ENCODE results near the gene ERGIC1.
"Not testable (repeated sequence)": the region's sequence is repeated elsewhere in the genome, so short reads cannot be mapped to it uniquely, and the experiment has no call there.

The ERGIC1 gene

GRCh38 chr5:172883066-172883465 is 49.0 kb downstream of the ERGIC1 start:
- DNase-seq = no peak

- DNase-seq = no peak
Measured at GRCh38 chr5:172885597-172886340, 51.7 kb downstream of the ERGIC1 start.

- DNase-seq = no peak
Measured at GRCh38 chr5:172886476-172886875, 52.4 kb downstream of the ERGIC1 start.

GRCh38 chr5:172886974-172887501 is 53.0 kb downstream of the ERGIC1 start:
- no peak for DNase-seq

- DNase-seq = no peak
Measured at GRCh38 chr5:172887692-172888091, 53.6 kb downstream of the ERGIC1 start.

GRCh38 chr5:172890659-172891058 is 56.6 kb downstream of the ERGIC1 start:
- DNase-seq = no peak

GRCh38 chr5:172891716-172892421 is 57.8 kb downstream of the ERGIC1 start:
- DNase-seq = no peak

GRCh38 chr5:172892713-172893112 is 58.7 kb downstream of the ERGIC1 start:
- DNase-seq = no peak

- no peak for DNase-seq
Measured at GRCh38 chr5:172894767-172895388, 60.8 kb downstream of the ERGIC1 start.

- DNase-seq = no peak
Measured at GRCh38 chr5:172895549-172895948, 61.5 kb downstream of the ERGIC1 start.

GRCh38 chr5:172896465-172896864 is 62.4 kb downstream of the ERGIC1 start:
- DNase-seq = no peak

GRCh38 chr5:172897067-172897466 is 63.0 kb downstream of the ERGIC1 start:
- DNase-seq = not testable (repeated sequence)

- DNase-seq = peak; percentile 77
Measured at GRCh38 chr5:172897481-172898217, 63.6 kb downstream of the ERGIC1 start.

- no peak for DNase-seq
Measured at GRCh38 chr5:172898218-172898842, 64.3 kb downstream of the ERGIC1 start.

GRCh38 chr5:172898843-172899369 is 64.9 kb downstream of the ERGIC1 start:
- no peak for DNase-seq

GRCh38 chr5:172899436-172899835 is 65.4 kb downstream of the ERGIC1 start:
- no peak for DNase-seq

GRCh38 chr5:172901012-172901780 is 67.1 kb downstream of the ERGIC1 start:
- DNase-seq = peak; percentile 45

- DNase-seq = peak; percentile 49
Measured at GRCh38 chr5:172901788-172902496, 67.9 kb downstream of the ERGIC1 start.

- peak; percentile 74 for DNase-seq
Measured at GRCh38 chr5:172902497-172903472, 68.7 kb downstream of the ERGIC1 start.
